Smooth muscle cell (in vitro differentiated cells): ENCODE data around the gene TRIM61. TPM values are rescaled to one million over a fixed set of nuclear protein-coding genes. Genes with fewer than 3 reads are reported as not detected.
"Not testable (repeated sequence)": the region's sequence is repeated elsewhere in the genome, so short reads cannot be mapped to it uniquely, and the experiment has no call there.

Experiments used
- DNase-seq: peaks from one replicate; lab custom pipeline; 2025; ENCODE audit not compliant: unreplicated experiment; lab: John Stamatoyannopoulos, UW
- H2AFZ ChIP-seq: fragments of 200-600 bp; sonication (generic); 2 replicates; pipeline ENCODE4 v1.6.0; 2016; ENCODE audit warnings: antibody characterized with exemption, low read depth, mild to moderate bottlenecking
- H3F3A ChIP-seq: fragments of 200-600 bp; sonication (generic); 2 replicates; pipeline ENCODE4 v1.6.0; 2017; ENCODE audit warnings: antibody characterized with exemption, low read depth
- H3K27ac ChIP-seq: fragments of 200-600 bp; sonication (generic); 2 replicates; pipeline ENCODE4 v1.5.1; 2016; ENCODE audit warnings: low read depth, mild to moderate bottlenecking
- H3K27me3 ChIP-seq: fragments of 200-600 bp; sonication (generic); 2 replicates; pipeline ENCODE4 v1.6.1; 2016; ENCODE audit warnings: low read depth, mild to moderate bottlenecking
- H3K36me3 ChIP-seq: fragments of 200-600 bp; sonication (generic); 2 replicates; pipeline ENCODE4 v1.5.1; 2016; ENCODE audit warnings: low read depth
- H3K4me1 ChIP-seq: fragments of 200-600 bp; sonication (generic); 2 replicates; pipeline ENCODE4 v1.5.1; 2016; ENCODE audit warnings: low read depth
- H3K4me2 ChIP-seq: fragments of 200-600 bp; sonication (generic); 2 replicates; pipeline ENCODE4 v1.6.0; 2016; ENCODE audit warnings: mild to moderate bottlenecking
- H3K4me3 ChIP-seq: fragments of 200-600 bp; sonication (generic); 2 replicates; pipeline ENCODE4 v1.5.1; 2016; ENCODE audit warnings: mild to moderate bottlenecking
- H3K79me2 ChIP-seq: fragments of 200-600 bp; sonication (generic); 2 replicates; pipeline ENCODE4 v1.6.0; 2016; ENCODE audit warnings: low read depth, mild to moderate bottlenecking
- H3K9ac ChIP-seq: fragments of 200-600 bp; sonication (generic); 2 replicates; pipeline ENCODE4 v1.6.0; 2016; ENCODE audit warnings: low read depth
- H3K9me3 ChIP-seq: fragments of 200-600 bp; sonication (generic); replicated peaks from 2 replicates; pipeline ENCODE4 v1.5.1; 2016; ENCODE audit warnings: low read depth
- H4K20me1 ChIP-seq: fragments of 200-600 bp; sonication (generic); 2 replicates; pipeline ENCODE4 v1.6.0; 2016; ENCODE audit warnings: low read depth
- WGBS: methylation state at CpG from one replicate; pipeline ENCODE4 v1.1.7; 2016; ENCODE audit warnings: low lambda C conversion rate; 5-methylcytosine and 5-hydroxymethylcytosine counted together
- polyA plus RNA-seq: library from polyadenylated mRNA; unstranded; fragments of >200 nt; fragmentation: Nextera tagmentation; extraction: Ambion mirVana; gene quantifications from 2 replicates; pipeline ENCODE4 v1.2.1, GENCODE V29; 2016
- total RNA-seq: library from RNA; depleted of rRNA; stranded (reverse); fragments of >200 nt; gene quantifications from 2 replicates; pipeline ENCODE4 v1.2.3, GENCODE V29; 2014
- TF ChIP-seq, protein P1 (sequence below): fragments of 200-600 bp; sonication (generic); IDR thresholded peaks from 2 replicates; pipeline ENCODE4 v1.5.1; 2017; ENCODE audit warnings: borderline replicate concordance, mild to moderate bottlenecking, antibody characterized with exemption; ENCODE audit not compliant: insufficient read depth, poor library complexity, severe bottlenecking

Gene TRIM61
- total and polyA plus RNA-seq, 2 experiments from 2014 or later: not detected

DNA sequence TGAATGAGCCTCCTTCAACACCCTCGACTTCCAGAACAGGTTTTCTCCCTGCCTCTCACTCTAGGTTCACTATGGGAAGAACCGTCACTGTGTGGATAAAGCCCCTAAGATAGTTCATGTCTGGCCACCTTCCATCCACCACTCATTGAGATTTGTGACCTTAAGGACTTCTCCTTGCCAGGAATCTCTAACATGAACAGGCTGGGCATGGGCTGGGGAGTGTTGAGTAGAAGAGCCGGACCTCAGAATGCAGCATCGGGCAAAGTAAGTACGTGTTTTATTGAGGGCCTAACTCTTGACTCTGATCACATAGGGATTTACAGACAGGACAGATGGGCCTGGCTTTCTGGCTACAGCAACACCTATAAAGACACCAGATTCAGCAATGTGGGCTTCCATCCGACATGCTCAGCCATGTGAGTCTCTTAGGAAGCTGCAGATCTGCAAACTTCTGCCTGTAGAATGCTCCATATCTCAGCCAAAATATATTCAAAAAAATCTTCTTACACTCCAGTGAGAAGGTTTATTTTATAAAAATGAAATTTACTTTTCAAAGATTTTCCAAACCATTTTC is 28.0 kb upstream of the TRIM61 start:
- Histone ChIP-seq H3K4me2 (no peak overlapping the region), H3K4me3 (no peak overlapping the region), H3K27ac (no peak overlapping the region), H3K36me3 (no peaks in the 10 kb centered on the region), H2AFZ (no peak overlapping the region), H3K9ac (no peak overlapping the region), H3K27me3 (no peaks in the 10 kb centered on the region), H3K79me2 (no peaks in the 10 kb centered on the region), H3F3A (no peaks in the 10 kb centered on the region), H3K9me3 (no peaks in the 10 kb centered on the region), H4K20me1 (no peaks in the 10 kb centered on the region), H3K4me1 (no peaks in the 10 kb centered on the region)
- WGBS: 85% methylated on average over 6 of the region's 6 CpGs
- TF ChIP-seq, protein P1, sequence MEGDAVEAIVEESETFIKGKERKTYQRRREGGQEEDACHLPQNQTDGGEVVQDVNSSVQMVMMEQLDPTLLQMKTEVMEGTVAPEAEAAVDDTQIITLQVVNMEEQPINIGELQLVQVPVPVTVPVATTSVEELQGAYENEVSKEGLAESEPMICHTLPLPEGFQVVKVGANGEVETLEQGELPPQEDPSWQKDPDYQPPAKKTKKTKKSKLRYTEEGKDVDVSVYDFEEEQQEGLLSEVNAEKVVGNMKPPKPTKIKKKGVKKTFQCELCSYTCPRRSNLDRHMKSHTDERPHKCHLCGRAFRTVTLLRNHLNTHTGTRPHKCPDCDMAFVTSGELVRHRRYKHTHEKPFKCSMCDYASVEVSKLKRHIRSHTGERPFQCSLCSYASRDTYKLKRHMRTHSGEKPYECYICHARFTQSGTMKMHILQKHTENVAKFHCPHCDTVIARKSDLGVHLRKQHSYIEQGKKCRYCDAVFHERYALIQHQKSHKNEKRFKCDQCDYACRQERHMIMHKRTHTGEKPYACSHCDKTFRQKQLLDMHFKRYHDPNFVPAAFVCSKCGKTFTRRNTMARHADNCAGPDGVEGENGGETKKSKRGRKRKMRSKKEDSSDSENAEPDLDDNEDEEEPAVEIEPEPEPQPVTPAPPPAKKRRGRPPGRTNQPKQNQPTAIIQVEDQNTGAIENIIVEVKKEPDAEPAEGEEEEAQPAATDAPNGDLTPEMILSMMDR: no peak
- DNase-seq: no peak

DNA sequence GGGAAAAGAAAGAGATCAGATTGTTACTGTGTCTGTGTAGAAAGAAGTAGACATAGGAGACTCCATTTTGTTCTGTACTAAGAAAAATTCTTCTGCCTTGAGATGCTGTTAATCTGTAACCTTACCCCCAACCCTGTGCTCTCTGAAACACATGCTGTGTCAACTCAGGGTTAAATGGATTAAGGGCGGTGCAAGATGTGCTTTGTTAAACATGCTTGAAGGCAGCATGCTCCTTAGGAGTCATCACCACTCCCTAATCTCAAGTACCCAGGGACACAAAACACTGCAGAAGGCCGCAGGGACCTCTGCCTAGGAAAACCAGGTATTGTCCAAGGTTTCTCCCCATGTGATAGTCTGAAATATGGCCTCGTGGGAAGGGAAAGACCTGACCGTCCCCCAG is 24.5 kb upstream of the TRIM61 start:
- H3K27me3 ChIP-seq, H3K4me1 ChIP-seq, H3K27ac ChIP-seq, H3K79me2 ChIP-seq, H3K4me3 ChIP-seq, DNase-seq, H3F3A ChIP-seq, H4K20me1 ChIP-seq, H3K4me2 ChIP-seq, H3K9me3 ChIP-seq, H3K9ac ChIP-seq, H2AFZ ChIP-seq, H3K36me3 ChIP-seq: not testable (repeated sequence)
- 72% methylated on average over 4 of the region's 4 CpGs for WGBS

DNA sequence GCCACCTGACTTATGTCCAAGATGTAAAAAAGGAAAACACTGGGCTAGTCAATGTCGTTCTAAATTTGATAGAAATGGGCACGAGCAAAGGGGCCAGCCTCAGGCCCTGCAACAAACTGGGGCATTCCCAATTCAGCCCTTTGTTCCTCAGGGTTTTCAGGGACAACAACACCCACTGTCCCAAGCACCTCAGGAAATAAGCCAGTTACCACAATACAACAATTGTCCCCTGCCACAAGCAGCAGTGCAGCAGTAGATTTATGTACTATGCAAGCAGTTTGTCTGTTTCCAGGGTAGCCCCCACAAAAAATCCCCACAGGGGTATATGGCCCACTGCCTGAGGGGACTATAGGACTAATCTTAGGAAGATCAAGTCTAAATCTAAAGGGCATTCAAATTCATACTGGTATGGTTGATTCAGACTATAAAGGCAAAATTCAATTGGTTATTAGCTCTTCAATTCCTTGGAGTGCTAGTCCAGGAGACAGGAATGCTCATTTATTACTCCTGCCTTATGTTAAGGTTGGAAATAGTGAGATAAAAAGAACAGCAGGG is 21.1 kb upstream of the TRIM61 start:
- H3K27me3 ChIP-seq: not testable (repeated sequence)

DNA sequence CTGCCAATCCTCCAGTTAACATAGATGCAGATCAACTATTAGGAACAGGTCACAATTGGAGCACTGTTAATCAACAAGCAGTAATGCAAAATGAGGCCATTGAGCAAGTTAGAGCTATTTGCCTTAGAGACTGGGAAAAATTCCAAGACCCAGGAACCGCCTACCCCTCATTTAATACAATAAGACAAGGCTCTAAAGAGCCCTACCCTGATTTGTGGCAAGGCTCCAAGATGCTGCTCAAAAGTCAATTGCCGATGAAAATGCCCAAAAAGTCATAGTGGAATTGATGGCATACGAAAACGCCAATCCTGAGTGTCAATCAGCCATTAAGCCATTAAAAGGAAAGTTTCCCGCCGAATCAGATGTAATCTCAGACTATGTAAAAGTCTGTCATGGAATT is 20.5 kb upstream of the TRIM61 start:
- Histone ChIP-seq H4K20me1 (no peaks in the 10 kb centered on the region), H3K4me3 (no peak overlapping the region), H3F3A (no peaks in the 10 kb centered on the region), H3K4me2 (no peak overlapping the region), H3K27me3 (no peaks in the 10 kb centered on the region), H3K79me2 (no peaks in the 10 kb centered on the region), H3K27ac (no peak overlapping the region), H3K4me1 (no peaks in the 10 kb centered on the region), H3K9ac (no peak overlapping the region), H2AFZ (no peak overlapping the region), H3K36me3 (no peaks in the 10 kb centered on the region), H3K9me3 (no peaks in the 10 kb centered on the region)
- TF ChIP-seq, protein P1: no peak
- 95% methylated on average over 6 of the region's 6 CpGs for WGBS
- DNase-seq: no peak

More for the DNA sequence above, 21.1 kb upstream of the TRIM61 start:
- WGBS: 83% methylated on average over 2 of the region's 2 CpGs
- not testable (repeated sequence) for H3K4me2 ChIP-seq, H3F3A ChIP-seq, H4K20me1 ChIP-seq, H3K9ac ChIP-seq, H3K79me2 ChIP-seq, H2AFZ ChIP-seq, H3K27ac ChIP-seq, H3K9me3 ChIP-seq, H3K36me3 ChIP-seq, H3K4me1 ChIP-seq, H3K4me3 ChIP-seq, DNase-seq
